SK-N-SH (cell line): ENCODE measurements around the gene LMO3. TPM values are rescaled to one million over a fixed set of nuclear protein-coding genes. Genes with fewer than 3 reads are reported as not detected.

ENCODE experiments used
- CTCF ChIA-PET: fragments of 300-600, 350-600 bp; formaldehyde crosslinking; extraction: SDS; loops from one replicate; lab custom pipeline; 2021; lab: Yijun Ruan, JAX
- POLR2A ChIA-PET: fragments of 350-600 bp; sonication (Branson Sonifier 250); formaldehyde crosslinking; extraction: SDS; loops from one replicate; lab custom pipeline; 2020; ENCODE audit warnings: antibody characterized with exemption, inconsistent platforms; lab: Yijun Ruan, JAX
- DNase-seq: peaks from one replicate; pipeline ENCODE4 v3.0.0; 2012
- H2AFZ ChIP-seq: fragments of 200-600 bp; sonication (generic); 2 replicates; pipeline ENCODE4 v1.8.1; 2016; ENCODE audit warnings: antibody characterized with exemption, mild to moderate bottlenecking, low read depth
- H3F3A ChIP-seq: fragments of 200-600 bp; sonication (generic); replicated peaks from 2 replicates; pipeline ENCODE3; 2016; ENCODE audit warnings: antibody characterized with exemption, mild to moderate bottlenecking; ENCODE audit not compliant: insufficient read depth
- H3K27ac ChIP-seq, 2 experiments: fragments of 200-500 bp in 1 of 2; fragments of 200-600 bp in 1 of 2; sonication (Bioruptor generic) in 1 of 2; sonication (generic), shearing (Covaris generic) in 1 of 2; 2 replicates each; pipeline versions ENCODE4 v1.5.1 to v1.6.1; 2014 to 2016; ENCODE audit warnings: low read depth in 2 of 2, inconsistent platforms in 1 of 2, low read length in 1 of 2, mild to moderate bottlenecking in 1 of 2, mixed read lengths in 1 of 2
- H3K27me3 ChIP-seq: fragments of 200-600 bp; sonication (generic), shearing (Covaris generic); 2 replicates; pipeline ENCODE4 v1.6.1; 2016; ENCODE audit warnings: mixed run types; ENCODE audit not compliant: insufficient read depth
- H3K36me3 ChIP-seq, 2 experiments: fragments of 200-500 bp in 1 of 2; fragments of 200-600 bp in 1 of 2; sonication (Bioruptor generic) in 1 of 2; sonication (generic) in 1 of 2; replicated peaks in 1 of 2; 2 replicates each; pipeline versions ENCODE3 to v1.5.1; 2014 to 2016; ENCODE audit warnings: low read length in 1 of 2, mild to moderate bottlenecking in 1 of 2; ENCODE audit not compliant: insufficient read depth in 2 of 2, control insufficient read depth in 1 of 2
- H3K4me1 ChIP-seq, 2 experiments: fragments of 200-500 bp in 1 of 2; fragments of 200-600 bp in 1 of 2; sonication (Bioruptor generic) in 1 of 2; sonication (generic), shearing (Covaris generic) in 1 of 2; 2 replicates each; pipeline versions ENCODE4 v1.5.1 to v1.6.1; 2014 to 2016; ENCODE audit warnings: low read depth in 1 of 2, low read length in 1 of 2, mixed run types in 1 of 2; ENCODE audit not compliant: insufficient read depth in 2 of 2, control insufficient read depth in 1 of 2
- H3K4me2 ChIP-seq: fragments of 200-600 bp; sonication (generic), shearing (Covaris generic); 2 replicates; pipeline ENCODE4 v1.6.1; 2017; ENCODE audit warnings: mixed run types
- H3K4me3 ChIP-seq, 2 experiments: fragments of 200-500 bp in 1 of 2; fragments of 200-600 bp in 1 of 2; sonication (Bioruptor generic) in 1 of 2; sonication (generic), shearing (Covaris generic) in 1 of 2; 2 replicates each; pipeline versions ENCODE4 v1.5.1 to v1.8.1; 2014 to 2016; ENCODE audit warnings: low read depth in 2 of 2, inconsistent platforms in 1 of 2, low read length in 1 of 2, mild to moderate bottlenecking in 1 of 2, mixed read lengths in 1 of 2, moderate library complexity in 1 of 2
- H3K79me2 ChIP-seq: fragments of 200-600 bp; sonication (generic); 2 replicates; pipeline ENCODE4 v1.8.1; 2017; ENCODE audit warnings: mild to moderate bottlenecking; ENCODE audit not compliant: insufficient read depth
- H3K9ac ChIP-seq: fragments of 200-600 bp; sonication (generic); 2 replicates; pipeline ENCODE4 v1.6.1; 2017; ENCODE audit warnings: mixed run types
- H3K9me2 ChIP-seq: fragments of 200-600 bp; sonication (generic); 2 replicates; pipeline ENCODE4 v1.6.1; 2017; ENCODE audit warnings: mixed run types
- H3K9me3 ChIP-seq: fragments of 200-600 bp; sonication (generic); 2 replicates; pipeline ENCODE4 v1.6.1; 2017; ENCODE audit warnings: mixed run types, mild to moderate bottlenecking, moderate library complexity
- H4K20me1 ChIP-seq: fragments of 200-600 bp; sonication (generic); 2 replicates; pipeline ENCODE4 v1.6.1; 2017; ENCODE audit warnings: mild to moderate bottlenecking, mixed run types; ENCODE audit not compliant: insufficient read depth
- CHD2 ChIP-seq: fragments of 150-350 bp; IDR thresholded peaks from 2 replicates; pipeline ENCODE4 v1.6.1; 2018; ENCODE audit warnings: low read length; ENCODE audit not compliant: partially characterized antibody
- FOSL2 ChIP-seq: IDR thresholded peaks from 2 replicates; pipeline ENCODE4 v1.4.0; 2012; ENCODE audit warnings: low read depth, mild to moderate bottlenecking, moderate library complexity, borderline replicate concordance
- GABPA ChIP-seq: IDR thresholded peaks from 2 replicates; pipeline ENCODE4 v1.4.0; 2012; ENCODE audit warnings: low read depth, mild to moderate bottlenecking
- GATA2 ChIP-seq: sonication (generic); formaldehyde crosslinking; IDR thresholded peaks from 2 replicates; pipeline ENCODE4 v1.5.0; 2020; ENCODE audit warnings: mild to moderate bottlenecking, missing genetic modification reagents
- MAX ChIP-seq: IDR thresholded peaks from 2 replicates; pipeline ENCODE4 v1.4.0; 2012; ENCODE audit warnings: low read depth
- NFIC ChIP-seq: IDR thresholded peaks from 2 replicates; pipeline ENCODE4 v1.4.0; 2012; ENCODE audit warnings: borderline replicate concordance
- NRF1 ChIP-seq: IDR thresholded peaks from 2 replicates; pipeline ENCODE4 v1.6.1; 2012; ENCODE audit warnings: low read depth, mild to moderate bottlenecking, low read length
- POLR2AphosphoS5 ChIP-seq: IDR thresholded peaks from 2 replicates; pipeline ENCODE4 v1.6.1; 2012; ENCODE audit warnings: low read depth, low read length
- RCOR1 ChIP-seq: fragments of 150-350 bp; IDR thresholded peaks from 2 replicates; pipeline ENCODE4 v1.6.1; 2017; ENCODE audit warnings: antibody characterized with exemption, low read length
- TEAD4 ChIP-seq: IDR thresholded peaks from 2 replicates; pipeline ENCODE4 v1.4.0; 2012; ENCODE audit warnings: mild to moderate bottlenecking, borderline replicate concordance; ENCODE audit not compliant: insufficient read depth
- WGBS: methylation state at CpG from one replicate; pipeline ENCODE4 v1.1.6; 2017; ENCODE audit warnings: low lambda C conversion rate; 5-methylcytosine and 5-hydroxymethylcytosine counted together
- polyA plus RNA-seq, 3 experiments: library from polyadenylated mRNA; depleted of rRNA; stranded (reverse); fragments of >200 nt; gene quantifications; 2 replicates each; pipeline ENCODE4 v1.2.3, GENCODE V29; 2012
- TF ChIP-seq, protein P1 (sequence below): IDR thresholded peaks from 2 replicates; pipeline ENCODE4 v1.4.0; 2012; ENCODE audit warnings: low read depth, borderline replicate concordance
- TF ChIP-seq, protein P2 (sequence below): fragments of 200-600 bp; sonication (generic); IDR thresholded peaks from 2 replicates; pipeline ENCODE4 v1.6.1; 2017; ENCODE audit warnings: antibody characterized with exemption, mild to moderate bottlenecking, moderate library complexity

The LMO3 gene
- polyA plus RNA-seq, 1 of the 3 experiments (the other 2 are of a cell fraction) = not detected

DNA sequence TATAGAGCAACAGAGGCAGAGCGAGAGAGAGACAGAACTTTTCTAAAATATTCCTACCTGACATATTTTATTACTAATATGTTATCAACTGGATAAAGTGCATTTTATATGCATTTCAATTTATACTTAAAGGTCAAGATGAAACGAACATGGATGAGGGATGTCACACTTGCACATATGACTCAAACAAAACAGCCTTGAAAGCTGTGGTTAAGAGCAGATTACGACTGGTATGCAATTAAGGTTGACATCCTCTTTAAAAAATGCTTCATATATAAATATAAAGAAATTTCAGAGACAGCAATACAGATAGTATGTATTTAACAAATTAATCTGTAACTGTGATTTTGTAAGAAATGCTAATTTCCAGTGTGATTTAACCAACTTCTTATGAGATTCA, 52.5 kb downstream of the LMO3 start:
- POLR2A ChIA-PET = no interaction called here
- no peak for DNase-seq
- no peak overlapping the region for H3K4me2 ChIP-seq
- CTCF ChIA-PET = no interaction called here
- H3F3A ChIP-seq = no peaks in the 10 kb centered on the region
- no peak overlapping the region for H3K27ac ChIP-seq
- H3K27me3 ChIP-seq = no peaks in the 10 kb centered on the region
- H4K20me1 ChIP-seq = no peaks in the 10 kb centered on the region
- H3K36me3 ChIP-seq = no peaks in the 10 kb centered on the region
- H3K79me2 ChIP-seq = no peaks in the 10 kb centered on the region
- no peak overlapping the region for H3K9ac ChIP-seq
- H3K9me3 ChIP-seq = no peaks in the 10 kb centered on the region
- no peak for TF ChIP-seq RCOR1
- TF ChIP-seq TEAD4 = no peak
- no peak for TF ChIP-seq FOSL2
- TF ChIP-seq, protein P1, sequence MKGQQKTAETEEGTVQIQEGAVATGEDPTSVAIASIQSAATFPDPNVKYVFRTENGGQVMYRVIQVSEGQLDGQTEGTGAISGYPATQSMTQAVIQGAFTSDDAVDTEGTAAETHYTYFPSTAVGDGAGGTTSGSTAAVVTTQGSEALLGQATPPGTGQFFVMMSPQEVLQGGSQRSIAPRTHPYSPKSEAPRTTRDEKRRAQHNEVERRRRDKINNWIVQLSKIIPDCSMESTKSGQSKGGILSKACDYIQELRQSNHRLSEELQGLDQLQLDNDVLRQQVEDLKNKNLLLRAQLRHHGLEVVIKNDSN = no peak
- no peak for TF ChIP-seq GATA2 (CRISPR knock-in tag)
- TF ChIP-seq CHD2 = no peak
- TF ChIP-seq, protein P2, sequence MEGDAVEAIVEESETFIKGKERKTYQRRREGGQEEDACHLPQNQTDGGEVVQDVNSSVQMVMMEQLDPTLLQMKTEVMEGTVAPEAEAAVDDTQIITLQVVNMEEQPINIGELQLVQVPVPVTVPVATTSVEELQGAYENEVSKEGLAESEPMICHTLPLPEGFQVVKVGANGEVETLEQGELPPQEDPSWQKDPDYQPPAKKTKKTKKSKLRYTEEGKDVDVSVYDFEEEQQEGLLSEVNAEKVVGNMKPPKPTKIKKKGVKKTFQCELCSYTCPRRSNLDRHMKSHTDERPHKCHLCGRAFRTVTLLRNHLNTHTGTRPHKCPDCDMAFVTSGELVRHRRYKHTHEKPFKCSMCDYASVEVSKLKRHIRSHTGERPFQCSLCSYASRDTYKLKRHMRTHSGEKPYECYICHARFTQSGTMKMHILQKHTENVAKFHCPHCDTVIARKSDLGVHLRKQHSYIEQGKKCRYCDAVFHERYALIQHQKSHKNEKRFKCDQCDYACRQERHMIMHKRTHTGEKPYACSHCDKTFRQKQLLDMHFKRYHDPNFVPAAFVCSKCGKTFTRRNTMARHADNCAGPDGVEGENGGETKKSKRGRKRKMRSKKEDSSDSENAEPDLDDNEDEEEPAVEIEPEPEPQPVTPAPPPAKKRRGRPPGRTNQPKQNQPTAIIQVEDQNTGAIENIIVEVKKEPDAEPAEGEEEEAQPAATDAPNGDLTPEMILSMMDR = no peak
- no peak for TF ChIP-seq MAX
- TF ChIP-seq POLR2AphosphoS5 = no peak
- TF ChIP-seq GABPA = no peak
- H2AFZ ChIP-seq = no peak overlapping the region
- H3K9me2 ChIP-seq = no peaks in the 10 kb centered on the region
- H3K4me1 ChIP-seq = no peaks in the 10 kb centered on the region
- no peak overlapping the region for H3K4me3 ChIP-seq
- WGBS = 21% methylated on average over 3 of the region's 3 CpGs

DNA sequence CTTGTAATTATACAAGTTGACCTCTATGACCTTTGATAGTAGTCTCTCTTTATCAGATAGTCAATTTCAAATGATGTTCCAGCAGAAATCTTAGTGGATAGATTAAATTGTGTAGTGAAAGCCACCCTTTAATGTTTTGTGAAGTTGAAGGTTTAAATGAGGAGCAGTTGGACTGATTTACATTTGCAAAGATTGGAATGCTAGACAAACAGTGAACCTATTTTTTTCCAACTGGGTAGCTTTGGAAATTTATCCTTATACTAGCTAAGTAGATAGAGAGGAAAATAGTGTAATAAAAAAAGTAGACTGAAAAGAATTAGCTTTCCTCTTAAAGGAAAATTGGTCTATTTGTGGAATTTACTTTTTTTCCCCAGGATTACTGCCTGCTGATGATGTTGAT, 53.7 kb downstream of the LMO3 start:
- no peak overlapping the region for H2AFZ ChIP-seq
- H3F3A ChIP-seq = no peaks in the 10 kb centered on the region
- H3K4me1 ChIP-seq = no peaks in the 10 kb centered on the region
- ChIA-PET POLR2A (no interaction called here), CTCF (no interaction called here)
- H3K9me2 ChIP-seq = no peaks in the 10 kb centered on the region
- H3K4me3 ChIP-seq = no peak overlapping the region
- H3K27me3 ChIP-seq = no peaks in the 10 kb centered on the region
- no peaks in the 10 kb centered on the region for H3K36me3 ChIP-seq
- H4K20me1 ChIP-seq = no peaks in the 10 kb centered on the region
- H3K27ac ChIP-seq = no peak overlapping the region
- no peak overlapping the region for H3K4me2 ChIP-seq
- no peak for DNase-seq
- no peak overlapping the region for H3K9ac ChIP-seq
- TF ChIP-seq NRF1 = no peak
- TF ChIP-seq NFIC = no peak
- TF ChIP-seq, protein P1 = no peak
- TF ChIP-seq, all 33 proteins: peak for 0
- Histone ChIP-seq H3K9me3 (no peaks in the 10 kb centered on the region), H3K79me2 (no peaks in the 10 kb centered on the region)
